ENCODE results near the gene GEMIN4. TPM values are rescaled to one million over a fixed set of nuclear protein-coding genes. Genes with fewer than 3 reads are reported as not detected.

The GEMIN4 gene
- total RNA-seq, 1 donor from 2014 or later: 12.6 TPM

- no peak for DNase-seq (ENCODE audit: low spot score)
- Mint-ChIP-seq H3K4me3 (ENCODE audit: unreplicated experiment) (no peak overlapping the region), H3K9me3 (ENCODE audit: low read depth) (no peaks in the 10 kb centered on the region), H3K27ac (ENCODE audit: unreplicated experiment) (no peak overlapping the region), H3K36me3 (ENCODE audit: low read depth) (no peaks in the 10 kb centered on the region), H3K4me1 (ENCODE audit: low read depth) (peaks cover 20% of the 10 kb centered on the region), H3K27me3 (ENCODE audit: low read depth) (no peaks in the 10 kb centered on the region)
- no peak for TF ChIP-seq CTCF (IDR thresholded peaks at IDR 0.05)
Observed at GRCh38 chr17:718075-718474, 34.0 kb downstream of the GEMIN4 start.

- H3K4me1 Mint-ChIP-seq (ENCODE audit: low read depth): peaks cover 8% of the 10 kb centered on the region
Observed at GRCh38 chr17:708132-708531, 43.9 kb downstream of the GEMIN4 start.

GRCh38 chr17:705863-706262 lies 46.2 kb downstream of the GEMIN4 start:
- peaks cover 15% of the 10 kb centered on the region for H3K36me3 Mint-ChIP-seq (ENCODE audit: low read depth)

More at GRCh38 chr17:708132-708531, 43.9 kb downstream of the GEMIN4 start:
- H3K27me3 Mint-ChIP-seq (ENCODE audit: low read depth): no peaks in the 10 kb centered on the region
- no peaks in the 10 kb centered on the region for H3K9me3 Mint-ChIP-seq (ENCODE audit: low read depth)
- TF ChIP-seq CTCF (IDR thresholded peaks at IDR 0.05): no peak
- no peak overlapping the region for H3K4me3 Mint-ChIP-seq (ENCODE audit: unreplicated experiment)
- no peak for DNase-seq (ENCODE audit: low spot score)
- H3K36me3 Mint-ChIP-seq (ENCODE audit: low read depth): peaks cover 16% of the 10 kb centered on the region
- no peak overlapping the region for H3K27ac Mint-ChIP-seq (ENCODE audit: unreplicated experiment)

GRCh38 chr17:705011-705410 lies 47.1 kb downstream of the GEMIN4 start:
- no peak for TF ChIP-seq CTCF (IDR thresholded peaks at IDR 0.05)
- no peaks in the 10 kb centered on the region for H3K27me3 Mint-ChIP-seq (ENCODE audit: low read depth)
- H3K4me3 Mint-ChIP-seq (ENCODE audit: unreplicated experiment): no peak overlapping the region
- peaks cover 13% of the 10 kb centered on the region for H3K36me3 Mint-ChIP-seq (ENCODE audit: low read depth)
- no peaks in the 10 kb centered on the region for H3K9me3 Mint-ChIP-seq (ENCODE audit: low read depth)
- no peak overlapping the region for H3K27ac Mint-ChIP-seq (ENCODE audit: unreplicated experiment)
- peaks cover 4% of the 10 kb centered on the region for H3K4me1 Mint-ChIP-seq (ENCODE audit: low read depth)
- DNase-seq (ENCODE audit: low spot score): no peak

More at GRCh38 chr17:705863-706262, 46.2 kb downstream of the GEMIN4 start:
- Mint-ChIP-seq H3K9me3 (ENCODE audit: low read depth) (no peaks in the 10 kb centered on the region), H3K4me1 (ENCODE audit: low read depth) (no peaks in the 10 kb centered on the region), H3K27ac (ENCODE audit: unreplicated experiment) (no peak overlapping the region), H3K4me3 (ENCODE audit: unreplicated experiment) (no peak overlapping the region), H3K27me3 (ENCODE audit: low read depth) (no peaks in the 10 kb centered on the region)
- DNase-seq (ENCODE audit: low spot score): no peak
- no peak for TF ChIP-seq CTCF (IDR thresholded peaks at IDR 0.05)

GRCh38 chr17:704111-704864 lies 47.8 kb downstream of the GEMIN4 start:
- TF ChIP-seq CTCF (IDR thresholded peaks at IDR 0.05): no peak
- DNase-seq (ENCODE audit: low spot score): no peak
- Mint-ChIP-seq H3K36me3 (ENCODE audit: low read depth) (peaks cover 10% of the 10 kb centered on the region), H3K27ac (ENCODE audit: unreplicated experiment) (no peak overlapping the region), H3K4me3 (ENCODE audit: unreplicated experiment) (no peak overlapping the region), H3K27me3 (ENCODE audit: low read depth) (no peaks in the 10 kb centered on the region), H3K4me1 (ENCODE audit: low read depth) (peaks cover 7% of the 10 kb centered on the region), H3K9me3 (ENCODE audit: low read depth) (no peaks in the 10 kb centered on the region)
